Measurements from ENCODE around the gene SMCO3.

GRCh38 chr12:14810167-14810952 lies 3.6 kb downstream of the SMCO3 start:
- TF ChIP-seq POLR2A (IDR thresholded peaks at IDR 0.05) (no peak), CTCF (IDR thresholded peaks at IDR 0.05) (no peak)

Measured in Peyer's patch (tissue), 4 donors.